Natural killer cell (primary cell): ENCODE measurements around the gene MAPK9. TPM values are rescaled to one million over a fixed set of nuclear protein-coding genes. Genes with fewer than 3 reads are reported as not detected.

Source experiments
- ATAC-seq, 3 donors: fragments of 150-1000 bp in 2 of 3; fragments of 200-7000 bp in 1 of 3; cut with Tn5 transposase; 1 replicate in 1 of 3; 2 replicates in 2 of 3; pipeline ENCODE4 v1.10.0; 2021; ENCODE audit warnings: mild to moderate bottlenecking in 2 of 3, moderate library complexity in 2 of 3
- DNase-seq, 2 donors: peaks; one replicate each; pipeline versions ENCODE4 v3.0.0 to v3.0.0-alpha.2; 2013 to 2021; ENCODE audit warnings: mixed read lengths in 1 of 2
- H3K27ac ChIP-seq: one replicate; pipeline ENCODE4 v1.5.1; 2013; ENCODE audit warnings: mild to moderate bottlenecking, low read length
- H3K27me3 ChIP-seq: one replicate; pipeline ENCODE4 v1.6.1; 2013; ENCODE audit warnings: low read length; ENCODE audit not compliant: control insufficient read depth, insufficient read depth
- H3K36me3 ChIP-seq: one replicate; pipeline ENCODE4 v1.6.1; 2013; ENCODE audit warnings: low read length; ENCODE audit not compliant: control insufficient read depth, insufficient read depth
- H3K4me1 ChIP-seq: one replicate; pipeline ENCODE4 v1.6.1; 2013; ENCODE audit warnings: low read length; ENCODE audit not compliant: control insufficient read depth, insufficient read depth
- H3K4me3 ChIP-seq: one replicate; pipeline ENCODE4 v1.5.1; 2013; ENCODE audit warnings: low read length
- H3K9me3 ChIP-seq: one replicate; pipeline ENCODE4 v1.6.1; 2013; ENCODE audit warnings: low read length; ENCODE audit not compliant: control insufficient read depth, insufficient read depth
- H3K27ac Mint-ChIP-seq, 2 donors: one replicate each; pipeline ENCODE4 v1.8.0; 2022; ENCODE audit warnings: mild to moderate bottlenecking in 2 of 2, mixed read lengths in 2 of 2, moderate library complexity in 1 of 2
- H3K27me3 Mint-ChIP-seq, 2 donors: one replicate each; pipeline ENCODE4 v1.8.0; 2022; ENCODE audit warnings: low read depth in 2 of 2, mixed read lengths in 2 of 2
- H3K36me3 Mint-ChIP-seq: one replicate; pipeline ENCODE4 v1.8.0; 2022; ENCODE audit warnings: mixed read lengths
- H3K4me1 Mint-ChIP-seq, 2 donors: one replicate each; pipeline ENCODE4 v1.8.0; 2022; ENCODE audit warnings: mixed read lengths in 2 of 2
- H3K4me3 Mint-ChIP-seq: one replicate; pipeline ENCODE4 v1.8.0; 2022; ENCODE audit warnings: mild to moderate bottlenecking, moderate library complexity, mixed read lengths
- H3K9me3 Mint-ChIP-seq, 2 donors: one replicate each; pipeline ENCODE4 v1.8.0; 2022; ENCODE audit warnings: mixed read lengths in 2 of 2
- CTCF ChIP-seq: fragments of 200-600 bp; IDR thresholded peaks from one replicate; pipeline ENCODE4 v1.8.0; 2022; ENCODE audit warnings: antibody characterized with exemption
- WGBS: methylation state at CpG from one replicate; pipeline ENCODE4 v1.1.7; 2013; ENCODE audit warnings: missing lambda C conversion rate; ENCODE audit not compliant: insufficient coverage; 5-methylcytosine and 5-hydroxymethylcytosine counted together
- intact Hi-C: fragments of 100-400 bp; cut with micrococcal nuclease; formaldehyde crosslinking; loops from one replicate; pipeline ENCODE4 v1.14.2; 2022
- total RNA-seq, 4 donors: library from RNA; stranded (reverse); fragments of 120-200 nt in 1 of 4; gene quantifications; one replicate each; pipeline versions ENCODE4 v1.2.3 to v1.2.4, GENCODE V29; 2013 to 2022

The MAPK9 gene
- total RNA-seq, 3 donors from 2014 or later (not counting 1 experiment from before 2014, with no cell fraction given), result 34.1 to 48.5 (median 40.4) TPM

DNA sequence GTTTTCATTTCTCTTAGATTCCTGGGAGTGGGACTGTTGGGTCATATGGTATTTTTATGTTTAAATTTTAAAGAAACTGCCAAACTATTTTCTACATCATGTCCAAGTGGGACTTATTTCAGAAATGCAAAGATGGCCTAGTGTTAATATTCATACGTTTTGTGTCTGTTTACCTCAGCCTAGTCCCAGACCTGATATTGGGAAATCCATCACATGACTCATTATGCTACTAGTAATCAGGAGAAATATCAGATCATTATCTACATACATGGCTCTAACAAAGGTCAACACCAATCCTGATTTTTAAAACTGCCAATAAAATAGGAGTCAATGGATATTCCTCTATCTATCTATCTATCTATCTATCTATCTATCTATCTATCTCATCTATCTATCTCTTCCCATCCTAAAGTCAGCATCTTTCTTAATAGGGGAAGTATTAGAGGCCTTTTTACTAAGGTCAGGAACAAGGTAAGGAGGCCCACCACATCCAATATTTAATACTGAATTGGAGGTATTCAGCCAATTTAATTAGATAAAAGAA is 87.5 kb downstream of the MAPK9 start:
- 95% methylated on average over 1 of the region's 1 CpG for WGBS
- no peak overlapping the region for H3K27ac ChIP-seq
- H3K36me3 ChIP-seq, result no peaks in the 10 kb centered on the region
- Mint-ChIP-seq H3K9me3 (no peaks in the 10 kb centered on the region), H3K27ac (no peak overlapping the region), H3K4me1 (peaks cover 8 to 9% of the 10 kb centered on the region in 2 donors), H3K4me3 (no peak overlapping the region), H3K27me3 (peaks cover 24% of the 10 kb centered on the region in 2 donors), H3K36me3 (no peaks in the 10 kb centered on the region)
- no peaks in the 10 kb centered on the region for H3K9me3 ChIP-seq
- peaks cover 7% of the 10 kb centered on the region for H3K4me1 ChIP-seq
- no peak overlapping the region for H3K4me3 ChIP-seq
- ATAC-seq, result no peak
- intact Hi-C loops, result loop anchor here (5.0 to 10.0 kb wide), 2 partner anchors 110 to 268 kb away; no protein-coding TSS in a partner anchor
- H3K27me3 ChIP-seq, result peaks cover 14% of the 10 kb centered on the region
- TF ChIP-seq CTCF, result no peak
- DNase-seq, result no peak

DNA sequence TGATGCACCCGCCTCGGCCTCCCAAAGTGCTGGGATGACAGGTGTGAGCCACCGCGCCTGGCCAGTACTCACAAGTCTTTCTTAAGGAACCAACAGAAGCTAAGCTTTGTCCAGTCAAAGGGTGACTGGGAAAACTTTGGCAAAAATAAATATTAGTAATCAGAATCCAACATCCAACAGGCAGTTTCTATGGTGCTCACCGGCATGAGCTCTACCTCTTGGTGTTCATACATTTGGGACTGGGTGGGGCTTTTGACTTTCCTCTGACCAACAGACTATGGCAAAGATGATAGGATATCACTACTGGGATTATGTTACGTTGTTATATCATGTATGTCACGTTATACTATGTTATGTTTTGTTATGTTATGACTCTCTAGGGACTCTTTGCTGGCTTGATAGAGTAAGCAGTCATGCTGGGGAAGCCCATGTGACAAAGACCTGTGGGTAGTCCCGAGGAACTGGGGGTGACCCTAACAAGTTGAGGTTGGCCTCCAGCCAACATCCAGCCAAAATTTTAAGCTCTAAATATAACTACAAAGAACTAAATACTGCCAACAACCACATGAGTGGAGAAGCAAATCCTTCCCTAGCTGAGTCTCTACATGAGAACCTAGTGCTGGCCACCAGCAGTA is 88.8 kb downstream of the MAPK9 start:
- Histone ChIP-seq H3K9me3 (no peaks in the 10 kb centered on the region), H3K36me3 (no peaks in the 10 kb centered on the region), H3K4me3 (no peak overlapping the region), H3K4me1 (no peaks in the 10 kb centered on the region), H3K27ac (no peak overlapping the region), H3K27me3 (peaks cover 8% of the 10 kb centered on the region)
- Mint-ChIP-seq H3K4me1 (peaks cover 3% of the 10 kb centered on the region in 2 donors), H3K36me3 (no peaks in the 10 kb centered on the region), H3K27ac (no peak overlapping the region), H3K27me3 (peaks cover 18 to 19% of the 10 kb centered on the region in 2 donors), H3K4me3 (no peak overlapping the region), H3K9me3 (no peaks in the 10 kb centered on the region)
- intact Hi-C loops, result loop anchor here (5.0 to 10.0 kb wide), 2 partner anchors 112 to 269 kb away; no protein-coding TSS in a partner anchor
- no peak for ATAC-seq
- no peak for DNase-seq
- WGBS, result 84% methylated on average over 8 of the region's 8 CpGs
- TF ChIP-seq CTCF, result no peak

DNA sequence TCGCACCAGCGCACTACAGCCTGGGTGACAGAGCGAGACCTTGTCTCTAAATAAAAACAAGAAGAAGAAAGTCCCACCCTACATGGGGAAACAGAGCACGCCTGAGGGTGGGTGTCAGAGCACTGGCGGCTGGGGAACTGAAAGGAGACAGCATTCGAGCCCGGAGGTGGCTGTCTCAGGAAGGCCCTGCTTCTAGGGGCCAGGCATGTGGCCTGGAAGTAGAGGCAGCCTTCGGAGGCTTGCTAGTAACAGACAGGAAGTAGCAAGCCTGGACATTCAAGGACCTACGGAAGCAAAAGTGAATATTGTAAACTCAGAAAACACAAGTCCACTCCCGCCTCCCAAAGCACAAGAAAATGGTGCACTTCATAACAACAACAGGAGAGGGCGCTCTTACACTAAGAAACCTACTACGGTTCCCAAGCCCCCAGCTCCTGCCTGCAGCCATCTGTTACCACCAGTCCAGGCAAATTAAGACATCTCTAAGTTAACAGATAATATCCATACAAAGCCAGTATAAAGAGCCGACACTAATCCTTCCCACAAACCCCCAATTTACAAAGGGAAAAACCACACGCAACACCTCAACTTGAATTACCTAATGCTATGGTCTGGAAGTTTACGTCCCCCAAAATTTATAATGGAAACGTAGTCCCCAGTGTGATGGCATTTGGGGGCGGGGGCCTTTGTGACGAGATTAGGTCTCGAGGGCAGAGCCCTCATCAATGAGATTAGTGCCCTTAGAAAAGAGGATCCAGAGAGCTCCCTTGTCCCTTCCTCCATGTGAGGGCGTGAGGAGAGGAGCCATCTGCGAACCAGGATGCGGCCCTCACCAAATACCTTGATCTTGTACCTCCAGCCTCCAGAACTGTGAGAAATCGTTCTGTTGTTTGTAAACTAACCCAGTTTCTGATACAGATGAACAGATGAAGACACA is 90.6 kb downstream of the MAPK9 start:
- H3K9me3 ChIP-seq, result no peaks in the 10 kb centered on the region
- intact Hi-C loops, result loop anchor here (5.0 to 10.0 kb wide), 2 partner anchors 113 to 271 kb away; no protein-coding TSS in a partner anchor
- H3K4me3 Mint-ChIP-seq, result no peak overlapping the region
- no peak overlapping the region for H3K27ac Mint-ChIP-seq
- no peaks in the 10 kb centered on the region for H3K36me3 Mint-ChIP-seq
- H3K4me1 ChIP-seq, result no peaks in the 10 kb centered on the region
- 87% methylated on average over 23 of the region's 23 CpGs for whole genome bisulfite sequencing
- no peaks in the 10 kb centered on the region for H3K4me1 Mint-ChIP-seq
- no peak for TF ChIP-seq CTCF
- H3K27me3 ChIP-seq, result no peaks in the 10 kb centered on the region
- no peaks in the 10 kb centered on the region for H3K9me3 Mint-ChIP-seq
- H3K4me3 ChIP-seq, result no peak overlapping the region
- no peak overlapping the region for H3K27ac ChIP-seq
- peak in 1 of 2 donors; percentile 41 for DNase-seq
- peaks cover 6 to 8% of the 10 kb centered on the region in 2 donors for H3K27me3 Mint-ChIP-seq
- ATAC-seq, result no peak
- no peaks in the 10 kb centered on the region for H3K36me3 ChIP-seq
